Measurements from ENCODE around the gene ST6GALNAC5. TPM values are rescaled to one million over a fixed set of nuclear protein-coding genes. Genes with fewer than 3 reads are reported as not detected.

ST6GALNAC5 gene
- polyA plus RNA-seq, 1 experiment = 1.6 TPM

DNA sequence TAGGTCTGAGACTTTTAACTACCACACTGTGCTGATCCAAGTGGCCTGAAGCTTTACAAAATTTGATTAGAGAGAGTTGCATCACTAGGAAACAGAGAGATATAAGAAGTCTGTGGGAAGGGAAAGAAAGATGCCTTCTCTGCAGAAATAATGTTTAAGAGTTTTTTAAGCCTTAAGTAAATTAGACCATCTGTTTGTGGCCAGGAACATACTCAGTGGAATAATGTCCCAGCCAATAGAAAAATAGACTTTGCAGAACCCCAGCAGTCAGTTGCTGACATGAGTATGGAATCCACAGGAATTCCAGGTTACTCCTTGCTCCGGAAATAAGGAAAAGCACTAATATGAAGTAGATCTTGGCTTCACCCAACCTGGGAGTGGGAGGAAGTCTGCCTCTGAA is 144.8 kb downstream of the ST6GALNAC5 start:
- Histone ChIP-seq H3K27me3 (ENCODE audit: control insufficient read depth, insufficient read depth, low read length) (no peaks in the 10 kb centered on the region), H3K27ac (ENCODE audit: low read depth, low read length) (no peak overlapping the region), H3K4me3 (ENCODE audit: low read depth, low read length) (no peak overlapping the region), H3K9me3 (ENCODE audit: control insufficient read depth, insufficient read depth, low read length) (no peaks in the 10 kb centered on the region)
- POLR2A ChIA-PET = no interaction called here
- no peak for DNase-seq (ENCODE audit: low read depth, low spot score)
- TF ChIP-seq, protein P1, sequence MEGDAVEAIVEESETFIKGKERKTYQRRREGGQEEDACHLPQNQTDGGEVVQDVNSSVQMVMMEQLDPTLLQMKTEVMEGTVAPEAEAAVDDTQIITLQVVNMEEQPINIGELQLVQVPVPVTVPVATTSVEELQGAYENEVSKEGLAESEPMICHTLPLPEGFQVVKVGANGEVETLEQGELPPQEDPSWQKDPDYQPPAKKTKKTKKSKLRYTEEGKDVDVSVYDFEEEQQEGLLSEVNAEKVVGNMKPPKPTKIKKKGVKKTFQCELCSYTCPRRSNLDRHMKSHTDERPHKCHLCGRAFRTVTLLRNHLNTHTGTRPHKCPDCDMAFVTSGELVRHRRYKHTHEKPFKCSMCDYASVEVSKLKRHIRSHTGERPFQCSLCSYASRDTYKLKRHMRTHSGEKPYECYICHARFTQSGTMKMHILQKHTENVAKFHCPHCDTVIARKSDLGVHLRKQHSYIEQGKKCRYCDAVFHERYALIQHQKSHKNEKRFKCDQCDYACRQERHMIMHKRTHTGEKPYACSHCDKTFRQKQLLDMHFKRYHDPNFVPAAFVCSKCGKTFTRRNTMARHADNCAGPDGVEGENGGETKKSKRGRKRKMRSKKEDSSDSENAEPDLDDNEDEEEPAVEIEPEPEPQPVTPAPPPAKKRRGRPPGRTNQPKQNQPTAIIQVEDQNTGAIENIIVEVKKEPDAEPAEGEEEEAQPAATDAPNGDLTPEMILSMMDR (IDR thresholded peaks at IDR 0.05; ENCODE audit: low read depth, low read length) = no peak
- CTCF ChIA-PET = no interaction called here

DNA sequence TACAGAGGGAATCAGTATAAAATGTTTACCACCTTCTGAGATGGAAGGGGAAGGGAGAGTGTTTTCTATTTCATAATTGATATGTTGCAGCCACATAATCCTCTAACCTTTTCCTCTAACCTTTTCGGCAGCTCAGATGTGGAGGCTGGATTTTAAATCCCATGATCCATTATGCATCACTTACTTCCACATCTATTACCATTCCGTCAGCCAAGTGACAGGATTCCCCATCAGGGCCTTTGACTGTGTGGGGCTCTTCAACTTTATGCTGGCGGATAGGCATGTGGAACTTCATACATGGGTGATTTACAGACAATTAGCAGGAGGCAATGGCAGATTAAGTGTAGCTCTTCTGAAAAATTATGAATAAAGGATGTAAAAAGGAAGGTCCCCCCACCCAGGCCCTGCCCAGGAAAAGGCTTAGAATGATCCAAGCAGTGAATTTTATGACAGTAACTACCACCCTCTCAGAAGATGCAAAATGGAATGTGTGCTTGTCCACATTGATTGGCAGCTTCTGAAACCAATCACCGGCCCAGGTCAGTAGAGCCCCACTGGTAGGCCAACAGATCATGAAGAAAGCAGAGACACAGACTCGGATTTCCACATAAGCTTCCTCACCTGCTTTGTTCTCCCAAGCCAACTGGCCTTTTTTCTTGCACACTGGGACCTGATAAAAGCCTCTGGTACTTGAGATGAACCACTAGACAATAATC is 147.0 kb downstream of the ST6GALNAC5 start:
- H3K4me3 ChIP-seq (ENCODE audit: low read depth, low read length) = no peak overlapping the region
- no peaks in the 10 kb centered on the region for H3K9me3 ChIP-seq (ENCODE audit: control insufficient read depth, insufficient read depth, low read length)
- ChIA-PET POLR2A (no interaction called here), CTCF (no interaction called here)
- peaks cover 4% of the 10 kb centered on the region for H3K27me3 ChIP-seq (ENCODE audit: control insufficient read depth, insufficient read depth, low read length)
- no peak for DNase-seq (ENCODE audit: low read depth, low spot score)
- TF ChIP-seq, protein P1 (IDR thresholded peaks at IDR 0.05; ENCODE audit: low read depth, low read length) = no peak
- no peak overlapping the region for H3K27ac ChIP-seq (ENCODE audit: low read depth, low read length)

DNA sequence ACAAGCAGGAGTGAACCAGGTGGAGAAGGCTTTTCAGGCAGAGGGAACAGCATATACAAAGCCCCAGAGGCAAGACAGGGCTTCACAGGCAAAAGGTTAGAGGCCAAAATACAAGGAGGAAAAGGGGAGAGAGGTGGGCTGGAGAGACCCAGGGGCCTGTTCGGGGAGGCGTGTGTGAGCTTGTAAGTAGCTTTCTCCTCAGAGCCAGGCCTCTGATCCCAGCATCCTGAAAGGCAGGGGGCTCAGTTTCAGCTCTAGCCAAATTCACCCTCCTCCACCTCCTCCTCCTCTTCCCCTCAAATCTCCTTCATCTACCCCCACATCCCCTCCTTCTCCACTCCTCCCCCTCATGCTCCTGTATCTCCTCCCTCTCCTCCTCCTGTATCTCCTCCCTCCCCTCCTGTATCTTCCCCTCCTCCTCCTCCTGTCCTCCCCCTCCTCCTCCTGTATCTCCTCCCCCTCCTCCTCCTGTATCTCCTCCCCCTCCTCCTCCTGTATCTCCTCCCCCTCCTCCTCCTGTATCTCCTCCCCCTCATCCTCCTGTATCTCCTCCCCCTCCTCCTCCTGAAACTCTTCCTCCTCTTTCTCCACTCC is 148.6 kb downstream of the ST6GALNAC5 start:
- TF ChIP-seq, protein P1 (IDR thresholded peaks at IDR 0.05; ENCODE audit: low read depth, low read length) = no peak
- Histone ChIP-seq H3K4me3 (ENCODE audit: low read depth, low read length) (no peak overlapping the region), H3K27me3 (ENCODE audit: control insufficient read depth, insufficient read depth, low read length) (peaks cover 8% of the 10 kb centered on the region), H3K27ac (ENCODE audit: low read depth, low read length) (no peak overlapping the region), H3K9me3 (ENCODE audit: control insufficient read depth, insufficient read depth, low read length) (no peaks in the 10 kb centered on the region)
- POLR2A ChIA-PET = no interaction called here
- CTCF ChIA-PET = no interaction called here
- no peak for DNase-seq (ENCODE audit: low read depth, low spot score)

DNA sequence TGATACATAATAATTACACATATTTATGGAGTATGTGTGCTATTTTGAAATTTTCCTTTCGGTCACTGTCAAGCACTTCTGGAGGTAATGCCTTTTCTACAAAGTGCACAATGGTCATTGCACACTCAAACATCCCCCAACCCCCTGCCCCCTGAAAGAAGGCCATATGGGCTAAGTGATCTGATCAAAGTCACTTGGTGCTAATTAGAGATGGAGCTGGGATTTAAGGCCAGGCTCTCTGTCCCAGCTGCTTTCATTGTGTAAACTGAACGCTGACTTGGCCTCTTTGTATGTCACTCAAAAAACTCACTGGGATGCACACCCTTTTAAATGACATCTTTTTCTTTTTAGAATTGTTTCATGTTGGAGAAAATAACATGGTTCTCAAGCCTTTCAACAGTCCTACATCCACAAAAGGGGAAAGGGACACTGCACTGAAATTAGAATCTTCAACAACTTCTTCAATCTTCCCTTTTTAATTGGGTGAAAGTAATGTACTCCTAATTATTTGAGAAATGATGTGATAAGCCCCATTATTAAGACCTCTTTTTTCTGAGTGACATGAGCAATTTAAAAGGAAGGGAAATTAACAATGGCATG is 149.2 kb downstream of the ST6GALNAC5 start:
- no peak overlapping the region for H3K4me3 ChIP-seq (ENCODE audit: low read depth, low read length)
- H3K27ac ChIP-seq (ENCODE audit: low read depth, low read length) = no peak overlapping the region
- ChIA-PET CTCF (no interaction called here), POLR2A (no interaction called here)
- H3K27me3 ChIP-seq (ENCODE audit: control insufficient read depth, insufficient read depth, low read length) = peaks cover 10% of the 10 kb centered on the region
- H3K9me3 ChIP-seq (ENCODE audit: control insufficient read depth, insufficient read depth, low read length) = no peaks in the 10 kb centered on the region
- DNase-seq (ENCODE audit: low read depth, low spot score) = no peak
- TF ChIP-seq, protein P1 (IDR thresholded peaks at IDR 0.05; ENCODE audit: low read depth, low read length) = no peak

DNA sequence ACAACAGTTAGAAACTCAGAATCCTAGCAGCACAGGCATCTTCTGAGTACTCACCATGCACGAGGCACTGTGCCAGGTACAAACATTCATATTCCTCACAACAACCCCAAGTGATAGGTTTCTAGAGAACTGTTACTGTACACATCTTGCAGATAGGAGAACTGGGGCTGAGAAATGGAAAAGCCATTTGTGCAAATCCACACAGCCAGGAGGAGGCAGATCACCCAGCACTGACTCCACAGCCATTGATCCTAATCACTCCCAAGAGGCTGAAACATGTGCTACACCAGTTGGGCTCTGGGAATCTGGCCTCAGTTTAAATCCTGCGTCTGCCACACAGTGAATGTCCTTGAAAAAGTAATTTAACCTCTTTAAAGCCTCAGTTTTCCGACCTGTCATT is 151.0 kb downstream of the ST6GALNAC5 start:
- TF ChIP-seq, protein P1 (IDR thresholded peaks at IDR 0.05; ENCODE audit: low read depth, low read length) = no peak
- Histone ChIP-seq H3K4me3 (ENCODE audit: low read depth, low read length) (no peak overlapping the region), H3K9me3 (ENCODE audit: control insufficient read depth, insufficient read depth, low read length) (no peaks in the 10 kb centered on the region), H3K27ac (ENCODE audit: low read depth, low read length) (no peak overlapping the region), H3K27me3 (ENCODE audit: control insufficient read depth, insufficient read depth, low read length) (peaks cover 13% of the 10 kb centered on the region)
- DNase-seq (ENCODE audit: low read depth, low spot score) = no peak
- ChIA-PET CTCF (no interaction called here), POLR2A (no interaction called here)

Measured in AG04450 (cell line).